ENCODE data around the gene ITCH.
"Not testable (repeated sequence)": the region's sequence is repeated elsewhere in the genome, so short reads cannot be mapped to it uniquely, and the experiment has no call there.

ITCH gene

DNA sequence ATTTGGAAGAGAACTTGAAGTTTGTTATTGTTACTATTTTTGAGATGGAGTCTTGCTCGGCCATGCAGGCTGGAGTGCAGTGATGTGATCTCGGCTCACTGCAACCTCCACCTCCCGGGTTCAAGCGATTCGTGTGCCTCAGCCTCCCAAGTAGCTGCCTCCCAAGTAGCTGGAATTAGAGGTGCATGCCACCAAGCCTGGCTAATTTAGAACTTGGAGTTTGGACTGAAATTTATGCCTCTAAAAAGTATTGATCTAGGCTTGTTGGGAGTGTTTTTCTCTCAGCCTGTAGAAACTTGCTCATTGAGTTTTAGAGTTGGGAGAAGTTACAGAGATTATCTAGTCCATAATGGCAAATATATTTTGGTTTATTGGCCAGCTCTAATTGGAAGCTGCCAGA, 4.1 kb downstream of the ITCH start:
- no peak overlapping the region for H3K4me3 ChIP-seq (ENCODE audit: low read length in 2 of 2)
- H2BK120ac ChIP-seq (ENCODE audit: low read depth, low read length): no peak overlapping the region
- no peak overlapping the region for H3K18ac ChIP-seq (ENCODE audit: low read length)
- no peak overlapping the region for H3K9ac ChIP-seq (ENCODE audit: low read depth, low read length, poor library complexity)
- no peak overlapping the region for H4K91ac ChIP-seq (ENCODE audit: low read depth, low read length, poor library complexity)
- no peak overlapping the region for H3K23ac ChIP-seq (ENCODE audit: low read depth, low read length, poor library complexity)
- H3K4me1 ChIP-seq (ENCODE audit: control insufficient read depth in 2 of 2, insufficient read depth in 1 of 2, low read depth in 1 of 2, low read length in 2 of 2): peaks cover 0 to 3% of the 10 kb centered on the region in 2 donors
- H3K4me2 ChIP-seq (ENCODE audit: insufficient read depth, low read length, poor library complexity, severe bottlenecking): no peak overlapping the region
- no peaks in the 10 kb centered on the region for H3K27me3 ChIP-seq (ENCODE audit: control insufficient read depth in 3 of 3, insufficient read depth in 3 of 3, low read depth in 1 of 3, low read length in 3 of 3)
- no peak overlapping the region for H4K8ac ChIP-seq (ENCODE audit: low read depth, low read length)
- H3K27ac ChIP-seq (replicated peaks; ENCODE audit: low read length): no peak overlapping the region
- no peak overlapping the region for H2BK5ac ChIP-seq (ENCODE audit: low read length)
- H3K79me1 ChIP-seq (ENCODE audit: low read depth, low read length): peaks cover 8% of the 10 kb centered on the region
- H2BK12ac ChIP-seq (ENCODE audit: low read length): no peak overlapping the region
- H2AFZ ChIP-seq (ENCODE audit: low read length): no peak overlapping the region
- H3K36me3 ChIP-seq (replicated peaks in 1 of 2; ENCODE audit: control insufficient read depth in 2 of 2, insufficient read depth in 2 of 2, low read length in 2 of 2): peaks cover 9 to 63% of the 10 kb centered on the region in 2 donors
- no peak overlapping the region for H2BK15ac ChIP-seq (ENCODE audit: low read length)
- H3K4ac ChIP-seq (ENCODE audit: low read length): no peak overlapping the region
- peaks cover 0 to 13% of the 10 kb centered on the region in 2 donors for H3K9me3 ChIP-seq (replicated peaks in 1 of 2; ENCODE audit: control insufficient read depth in 2 of 2, insufficient read depth in 1 of 2, low read depth in 1 of 2, low read length in 2 of 2)
- no CpG with 5 or more reads among the region's 5 CpGs for WGBS, 2 donors (ENCODE audit: extremely low coverage in 2 of 2, insufficient read length in 2 of 2, insufficient replicate concordance in 1 of 2)
- no peak for DNase-seq (ENCODE audit: low spot score)
- H3K14ac ChIP-seq (ENCODE audit: low read length): no peak overlapping the region
- H2AK5ac ChIP-seq (ENCODE audit: low read depth, low read length): no peak overlapping the region

DNA sequence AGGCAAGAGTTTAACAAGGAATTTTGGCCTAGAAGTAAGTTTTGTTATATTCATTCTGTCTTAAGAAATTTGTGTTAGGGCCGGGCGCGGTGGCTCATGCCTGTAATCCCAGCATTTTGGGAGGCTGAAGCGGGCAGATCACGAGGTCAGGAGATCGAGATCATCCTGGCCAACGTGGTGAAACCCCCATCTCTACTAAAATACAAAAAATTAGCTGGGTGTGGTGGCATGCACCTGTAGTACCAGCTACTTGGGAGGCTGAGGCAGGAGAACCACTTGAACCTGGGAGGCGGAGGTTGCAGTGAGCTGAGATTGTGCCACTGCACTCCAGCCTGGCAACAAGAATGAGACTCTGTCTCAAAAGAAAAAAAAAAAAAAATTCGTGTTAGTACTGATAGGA, 4.8 kb downstream of the ITCH start:
- not testable (repeated sequence) for H3K27ac ChIP-seq (replicated peaks; ENCODE audit: low read length); H3K4me2 ChIP-seq (ENCODE audit: insufficient read depth, low read length, poor library complexity, severe bottlenecking)
- no CpG with 5 or more reads among the region's 9 CpGs for WGBS, 2 donors (ENCODE audit: extremely low coverage in 2 of 2, insufficient read length in 2 of 2, insufficient replicate concordance in 1 of 2)

GRCh38 chr20:34368547-34368946, 5.5 kb downstream of the ITCH start:
- Histone ChIP-seq H2AFZ (ENCODE audit: low read length) (no peak overlapping the region), H3K27me3 (ENCODE audit: control insufficient read depth in 3 of 3, insufficient read depth in 3 of 3, low read depth in 1 of 3, low read length in 3 of 3) (no peaks in the 10 kb centered on the region), H3K4me3 (ENCODE audit: low read length in 2 of 2) (no peak overlapping the region), H4K91ac (ENCODE audit: low read depth, low read length, poor library complexity) (no peak overlapping the region), H2BK5ac (ENCODE audit: low read length) (no peak overlapping the region), H3K4me2 (ENCODE audit: insufficient read depth, low read length, poor library complexity, severe bottlenecking) (no peak overlapping the region), H3K4ac (ENCODE audit: low read length) (no peak overlapping the region), H2BK15ac (ENCODE audit: low read length) (no peak overlapping the region), H3K23ac (ENCODE audit: low read depth, low read length, poor library complexity) (no peak overlapping the region), H3K14ac (ENCODE audit: low read length) (no peak overlapping the region), H3K9me3 (replicated peaks in 1 of 2; ENCODE audit: control insufficient read depth in 2 of 2, insufficient read depth in 1 of 2, low read depth in 1 of 2, low read length in 2 of 2) (peaks cover 0 to 13% of the 10 kb centered on the region in 2 donors), H2AK5ac (ENCODE audit: low read depth, low read length) (no peak overlapping the region), H2BK120ac (ENCODE audit: low read depth, low read length) (no peak overlapping the region), H4K8ac (ENCODE audit: low read depth, low read length) (no peak overlapping the region), H3K36me3 (replicated peaks in 1 of 2; ENCODE audit: control insufficient read depth in 2 of 2, insufficient read depth in 2 of 2, low read length in 2 of 2) (peaks cover 9 to 74% of the 10 kb centered on the region in 2 donors), H3K18ac (ENCODE audit: low read length) (no peak overlapping the region), H3K27ac (replicated peaks; ENCODE audit: low read length) (no peak overlapping the region), H3K9ac (ENCODE audit: low read depth, low read length, poor library complexity) (no peak overlapping the region), H3K4me1 (ENCODE audit: control insufficient read depth in 2 of 2, insufficient read depth in 1 of 2, low read depth in 1 of 2, low read length in 2 of 2) (peaks cover 0 to 3% of the 10 kb centered on the region in 2 donors), H2BK12ac (ENCODE audit: low read length) (no peak overlapping the region), H3K79me1 (ENCODE audit: low read depth, low read length) (peaks cover 8% of the 10 kb centered on the region)
- no peak for DNase-seq (ENCODE audit: low spot score)
- WGBS, 2 donors (ENCODE audit: extremely low coverage in 2 of 2, insufficient read length in 2 of 2, insufficient replicate concordance in 1 of 2): no CpG with 5 or more reads among the region's 4 CpGs

More for the DNA sequence above, 4.8 kb downstream of the ITCH start:
- H2BK12ac ChIP-seq (ENCODE audit: low read length); DNase-seq (ENCODE audit: low spot score); H4K8ac ChIP-seq (ENCODE audit: low read depth, low read length); H4K91ac ChIP-seq (ENCODE audit: low read depth, low read length, poor library complexity); H3K4me1 ChIP-seq (ENCODE audit: control insufficient read depth in 2 of 2, insufficient read depth in 1 of 2, low read depth in 1 of 2, low read length in 2 of 2); H2BK5ac ChIP-seq (ENCODE audit: low read length); H2AK5ac ChIP-seq (ENCODE audit: low read depth, low read length); H3K27me3 ChIP-seq (ENCODE audit: control insufficient read depth in 3 of 3, insufficient read depth in 3 of 3, low read depth in 1 of 3, low read length in 3 of 3); H3K23ac ChIP-seq (ENCODE audit: low read depth, low read length, poor library complexity); H3K4me3 ChIP-seq (ENCODE audit: low read length in 2 of 2); H2AFZ ChIP-seq (ENCODE audit: low read length); H2BK120ac ChIP-seq (ENCODE audit: low read depth, low read length); H3K18ac ChIP-seq (ENCODE audit: low read length); H3K14ac ChIP-seq (ENCODE audit: low read length); H2BK15ac ChIP-seq (ENCODE audit: low read length); H3K79me1 ChIP-seq (ENCODE audit: low read depth, low read length); H3K4ac ChIP-seq (ENCODE audit: low read length); H3K9ac ChIP-seq (ENCODE audit: low read depth, low read length, poor library complexity): not testable (repeated sequence)
- Histone ChIP-seq H3K36me3 (replicated peaks in 1 of 2; ENCODE audit: control insufficient read depth in 2 of 2, insufficient read depth in 2 of 2, low read length in 2 of 2) (peaks cover 9 to 68% of the 10 kb centered on the region in 2 donors), H3K9me3 (replicated peaks in 1 of 2; ENCODE audit: control insufficient read depth in 2 of 2, insufficient read depth in 1 of 2, low read depth in 1 of 2, low read length in 2 of 2) (peaks cover 0 to 13% of the 10 kb centered on the region in 2 donors)

DNA sequence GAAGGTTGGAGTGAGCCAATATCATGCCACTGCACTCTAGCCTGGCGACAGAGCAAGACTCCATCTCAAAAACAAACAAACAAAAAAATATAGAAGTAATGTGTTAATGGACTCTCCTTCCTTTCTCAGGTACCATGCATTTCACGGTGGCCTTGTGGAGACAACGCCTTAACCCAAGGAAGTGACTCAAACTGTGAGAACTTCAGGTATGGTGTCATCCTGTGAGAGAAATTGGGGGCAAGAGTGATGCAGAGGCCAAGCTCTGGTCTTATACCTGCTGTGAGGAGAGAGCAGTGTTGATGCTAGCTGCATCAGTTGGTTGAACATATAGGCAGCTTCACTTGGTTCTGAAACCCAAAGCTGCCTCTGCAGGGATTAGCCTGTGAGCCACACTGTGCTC, 6.2 kb downstream of the ITCH start:
- Histone ChIP-seq H3K4me2 (ENCODE audit: insufficient read depth, low read length, poor library complexity, severe bottlenecking) (no peak overlapping the region), H3K27me3 (ENCODE audit: control insufficient read depth in 3 of 3, insufficient read depth in 3 of 3, low read depth in 1 of 3, low read length in 3 of 3) (no peaks in the 10 kb centered on the region), H4K91ac (ENCODE audit: low read depth, low read length, poor library complexity) (no peak overlapping the region), H3K9me3 (replicated peaks in 1 of 2; ENCODE audit: control insufficient read depth in 2 of 2, insufficient read depth in 1 of 2, low read depth in 1 of 2, low read length in 2 of 2) (peaks cover 0 to 13% of the 10 kb centered on the region in 2 donors), H2AK5ac (ENCODE audit: low read depth, low read length) (no peak overlapping the region), H2BK5ac (ENCODE audit: low read length) (no peak overlapping the region), H3K9ac (ENCODE audit: low read depth, low read length, poor library complexity) (no peak overlapping the region), H3K79me1 (ENCODE audit: low read depth, low read length) (peaks cover 8% of the 10 kb centered on the region), H3K4me1 (ENCODE audit: control insufficient read depth in 2 of 2, insufficient read depth in 1 of 2, low read depth in 1 of 2, low read length in 2 of 2) (peaks cover 0 to 3% of the 10 kb centered on the region in 2 donors), H2BK120ac (ENCODE audit: low read depth, low read length) (no peak overlapping the region), H4K8ac (ENCODE audit: low read depth, low read length) (no peak overlapping the region), H3K23ac (ENCODE audit: low read depth, low read length, poor library complexity) (no peak overlapping the region), H3K27ac (replicated peaks; ENCODE audit: low read length) (no peak overlapping the region), H2BK15ac (ENCODE audit: low read length) (no peak overlapping the region), H3K18ac (ENCODE audit: low read length) (no peak overlapping the region), H2BK12ac (ENCODE audit: low read length) (no peak overlapping the region), H2AFZ (ENCODE audit: low read length) (no peak overlapping the region), H3K36me3 (replicated peaks in 1 of 2; ENCODE audit: control insufficient read depth in 2 of 2, insufficient read depth in 2 of 2, low read length in 2 of 2) (peaks cover 9 to 82% of the 10 kb centered on the region in 2 donors), H3K4ac (ENCODE audit: low read length) (no peak overlapping the region), H3K4me3 (ENCODE audit: low read length in 2 of 2) (no peak overlapping the region), H3K14ac (ENCODE audit: low read length) (no peak overlapping the region)
- WGBS, 2 donors (ENCODE audit: extremely low coverage in 2 of 2, insufficient read length in 2 of 2, insufficient replicate concordance in 1 of 2): no CpG with 5 or more reads among the region's 3 CpGs
- no peak for DNase-seq (ENCODE audit: low spot score)
